ENCODE measurements around the gene SHMT2.

SHMT2 gene

GRCh38 chr12:57224278-57224972 lies 5.1 kb upstream of the SHMT2 start:
- TF ChIP-seq, protein P1, sequence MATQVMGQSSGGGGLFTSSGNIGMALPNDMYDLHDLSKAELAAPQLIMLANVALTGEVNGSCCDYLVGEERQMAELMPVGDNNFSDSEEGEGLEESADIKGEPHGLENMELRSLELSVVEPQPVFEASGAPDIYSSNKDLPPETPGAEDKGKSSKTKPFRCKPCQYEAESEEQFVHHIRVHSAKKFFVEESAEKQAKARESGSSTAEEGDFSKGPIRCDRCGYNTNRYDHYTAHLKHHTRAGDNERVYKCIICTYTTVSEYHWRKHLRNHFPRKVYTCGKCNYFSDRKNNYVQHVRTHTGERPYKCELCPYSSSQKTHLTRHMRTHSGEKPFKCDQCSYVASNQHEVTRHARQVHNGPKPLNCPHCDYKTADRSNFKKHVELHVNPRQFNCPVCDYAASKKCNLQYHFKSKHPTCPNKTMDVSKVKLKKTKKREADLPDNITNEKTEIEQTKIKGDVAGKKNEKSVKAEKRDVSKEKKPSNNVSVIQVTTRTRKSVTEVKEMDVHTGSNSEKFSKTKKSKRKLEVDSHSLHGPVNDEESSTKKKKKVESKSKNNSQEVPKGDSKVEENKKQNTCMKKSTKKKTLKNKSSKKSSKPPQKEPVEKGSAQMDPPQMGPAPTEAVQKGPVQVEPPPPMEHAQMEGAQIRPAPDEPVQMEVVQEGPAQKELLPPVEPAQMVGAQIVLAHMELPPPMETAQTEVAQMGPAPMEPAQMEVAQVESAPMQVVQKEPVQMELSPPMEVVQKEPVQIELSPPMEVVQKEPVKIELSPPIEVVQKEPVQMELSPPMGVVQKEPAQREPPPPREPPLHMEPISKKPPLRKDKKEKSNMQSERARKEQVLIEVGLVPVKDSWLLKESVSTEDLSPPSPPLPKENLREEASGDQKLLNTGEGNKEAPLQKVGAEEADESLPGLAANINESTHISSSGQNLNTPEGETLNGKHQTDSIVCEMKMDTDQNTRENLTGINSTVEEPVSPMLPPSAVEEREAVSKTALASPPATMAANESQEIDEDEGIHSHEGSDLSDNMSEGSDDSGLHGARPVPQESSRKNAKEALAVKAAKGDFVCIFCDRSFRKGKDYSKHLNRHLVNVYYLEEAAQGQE (IDR thresholded peaks at IDR 0.05; ENCODE audit: insufficient read depth in 1 of 2, low read depth in 2 of 2, low read length in 2 of 2) = no peak
- no peak for TF ChIP-seq FOXP2 (optimal IDR thresholded peaks at IDR 0.05; ENCODE audit: borderline replicate concordance, extremely low read depth, extremely low read length, insufficient read depth)
- no peak for TF ChIP-seq POLR2AphosphoS5 (IDR thresholded peaks at IDR 0.05; ENCODE audit: low read depth, low read length)
- no peak for TF ChIP-seq SIN3A (IDR thresholded peaks at IDR 0.05; ENCODE audit: borderline replicate concordance, insufficient read depth, low read length)
- no peak for TF ChIP-seq TAF1 (IDR thresholded peaks at IDR 0.05; ENCODE audit: borderline replicate concordance, insufficient read depth, low read length)

DNA sequence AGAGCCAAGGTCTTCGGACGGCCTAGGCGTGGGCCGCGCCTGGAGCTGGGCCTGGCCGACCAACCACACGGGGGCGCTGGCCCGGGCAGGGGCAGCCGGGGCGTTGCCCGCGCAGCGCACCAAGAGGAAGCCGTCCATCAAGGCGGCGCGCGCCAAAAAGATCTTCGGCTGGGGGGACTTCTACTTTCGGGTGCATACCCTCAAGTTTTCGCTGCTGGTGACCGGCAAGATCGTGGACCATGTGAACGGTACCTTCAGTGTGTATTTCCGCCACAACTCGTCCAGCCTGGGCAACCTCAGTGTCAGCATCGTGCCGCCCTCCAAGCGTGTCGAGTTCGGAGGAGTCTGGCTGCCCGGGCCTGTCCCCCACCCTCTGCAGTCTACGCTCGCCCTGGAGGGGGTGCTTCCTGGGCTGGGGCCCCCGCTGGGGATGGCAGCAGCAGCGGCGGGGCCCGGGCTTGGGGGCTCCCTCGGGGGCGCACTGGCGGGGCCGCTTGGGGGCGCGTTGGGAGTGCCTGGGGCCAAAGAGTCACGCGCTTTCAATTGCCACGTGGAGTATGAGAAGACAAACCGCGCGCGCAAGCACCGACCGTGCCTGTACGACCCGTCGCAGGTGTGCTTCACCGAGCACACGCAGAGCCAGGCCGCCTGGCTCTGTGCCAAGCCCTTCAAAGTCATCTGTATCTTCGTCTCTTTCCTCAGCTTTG lies 4.4 kb upstream of the SHMT2 start:
- TF ChIP-seq POLR2AphosphoS5 (IDR thresholded peaks at IDR 0.05; ENCODE audit: low read depth, low read length) = no peak
- TF ChIP-seq SIN3A (IDR thresholded peaks at IDR 0.05; ENCODE audit: borderline replicate concordance, insufficient read depth, low read length) = no peak
- TF ChIP-seq TAF1 (IDR thresholded peaks at IDR 0.05; ENCODE audit: borderline replicate concordance, insufficient read depth, low read length) = no peak
- TF ChIP-seq, protein P1 (IDR thresholded peaks at IDR 0.05; ENCODE audit: insufficient read depth in 1 of 2, low read depth in 2 of 2, low read length in 2 of 2) = no peak
- TF ChIP-seq FOXP2 (optimal IDR thresholded peaks at IDR 0.05; ENCODE audit: borderline replicate concordance, extremely low read depth, extremely low read length, insufficient read depth) = no peak

GRCh38 chr12:57225680-57226210 lies 3.8 kb upstream of the SHMT2 start:
- TF ChIP-seq TAF1 (IDR thresholded peaks at IDR 0.05; ENCODE audit: borderline replicate concordance, insufficient read depth, low read length) (no peak), FOXP2 (optimal IDR thresholded peaks at IDR 0.05; ENCODE audit: borderline replicate concordance, extremely low read depth, extremely low read length, insufficient read depth) (no peak), SIN3A (IDR thresholded peaks at IDR 0.05; ENCODE audit: borderline replicate concordance, insufficient read depth, low read length) (no peak), POLR2AphosphoS5 (IDR thresholded peaks at IDR 0.05; ENCODE audit: low read depth, low read length) (no peak)
- TF ChIP-seq, protein P1 (IDR thresholded peaks at IDR 0.05; ENCODE audit: insufficient read depth in 1 of 2, low read depth in 2 of 2, low read length in 2 of 2) = no peak

DNA sequence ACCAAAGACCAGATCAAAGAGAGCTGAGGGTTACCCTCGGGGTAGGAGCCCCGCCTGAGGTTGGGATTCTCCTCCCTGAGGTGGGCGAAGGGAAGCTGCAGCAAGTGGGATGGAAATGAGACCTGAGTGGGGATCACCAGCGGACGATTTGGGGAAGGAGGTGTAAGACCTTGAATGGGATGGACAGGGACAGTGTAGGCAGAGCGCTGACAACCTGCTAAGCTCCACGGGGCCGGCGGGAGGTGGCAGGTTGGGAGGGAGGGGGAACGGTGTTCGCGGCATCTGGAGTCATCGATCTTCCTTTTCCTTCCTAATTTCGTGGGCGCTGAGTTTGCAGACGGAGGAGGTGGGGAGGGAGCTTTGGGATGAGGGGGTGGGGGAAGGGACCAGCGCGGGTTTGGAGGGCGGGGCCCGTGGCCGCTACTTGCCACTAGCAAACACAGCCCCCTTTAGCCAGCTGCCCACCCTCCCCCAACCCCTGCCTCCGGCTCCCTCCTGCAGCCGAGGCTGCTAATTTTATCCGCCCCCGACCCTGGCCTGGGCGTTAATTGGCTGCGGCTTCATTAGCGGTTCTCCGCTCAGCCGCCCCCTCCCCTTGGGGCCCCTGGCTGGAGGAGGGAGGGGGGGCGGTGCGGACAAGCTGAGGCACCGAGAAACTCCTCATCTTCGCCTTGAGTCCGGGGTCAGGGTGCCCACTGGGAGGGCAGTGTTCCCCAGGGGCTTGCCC lies 2.8 kb upstream of the SHMT2 start:
- TF ChIP-seq SIN3A (IDR thresholded peaks at IDR 0.05; ENCODE audit: borderline replicate concordance, insufficient read depth, low read length) (no peak), FOXP2 (optimal IDR thresholded peaks at IDR 0.05; ENCODE audit: borderline replicate concordance, extremely low read depth, extremely low read length, insufficient read depth) (no peak), POLR2AphosphoS5 (IDR thresholded peaks at IDR 0.05; ENCODE audit: low read depth, low read length) (no peak), TAF1 (IDR thresholded peaks at IDR 0.05; ENCODE audit: borderline replicate concordance, insufficient read depth, low read length) (no peak)
- TF ChIP-seq, protein P1 (IDR thresholded peaks at IDR 0.05; ENCODE audit: insufficient read depth in 1 of 2, low read depth in 2 of 2, low read length in 2 of 2) = no peak

All from PFSK-1 (cell line).